ENCODE data around the gene ZNF273.
A peak's percentile ranks its signal among the peaks of the same experiment; 100 is the strongest.
"Not testable (repeated sequence)": the region's sequence is repeated elsewhere in the genome, so short reads cannot be mapped to it uniquely, and the experiment has no call there.

ZNF273 gene

DNA sequence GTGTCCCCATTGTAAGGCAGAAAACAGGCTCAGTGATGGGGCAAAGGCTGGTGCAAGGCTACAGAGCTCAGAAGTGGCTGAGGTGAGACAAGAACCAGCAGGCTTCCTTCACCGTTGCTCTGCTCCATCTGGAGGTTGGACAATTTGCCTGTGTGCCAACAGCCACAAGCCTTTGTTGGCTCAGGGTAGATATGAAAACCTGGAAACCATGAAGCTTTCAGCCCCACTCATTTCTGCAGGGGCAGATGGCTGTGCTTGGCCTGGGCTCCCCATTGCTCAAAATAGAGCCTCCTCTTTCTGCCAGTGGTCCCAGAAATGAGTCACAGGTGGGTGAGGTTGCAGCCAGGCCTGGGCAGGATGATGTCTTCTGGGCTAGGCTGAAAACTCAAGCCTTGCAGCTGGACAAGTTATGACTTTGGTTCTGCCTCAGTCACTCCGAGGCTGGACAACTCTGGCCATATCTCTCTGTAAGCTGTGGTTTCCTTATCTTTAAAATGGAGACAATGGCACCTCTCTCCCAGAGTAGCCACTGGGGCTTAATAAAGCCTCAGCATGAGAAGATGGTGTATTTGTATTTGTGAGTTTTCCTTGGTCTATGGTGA is 12.2 kb upstream of the ZNF273 start:
- peak; percentile 87 to 91 for DNase-seq

DNA sequence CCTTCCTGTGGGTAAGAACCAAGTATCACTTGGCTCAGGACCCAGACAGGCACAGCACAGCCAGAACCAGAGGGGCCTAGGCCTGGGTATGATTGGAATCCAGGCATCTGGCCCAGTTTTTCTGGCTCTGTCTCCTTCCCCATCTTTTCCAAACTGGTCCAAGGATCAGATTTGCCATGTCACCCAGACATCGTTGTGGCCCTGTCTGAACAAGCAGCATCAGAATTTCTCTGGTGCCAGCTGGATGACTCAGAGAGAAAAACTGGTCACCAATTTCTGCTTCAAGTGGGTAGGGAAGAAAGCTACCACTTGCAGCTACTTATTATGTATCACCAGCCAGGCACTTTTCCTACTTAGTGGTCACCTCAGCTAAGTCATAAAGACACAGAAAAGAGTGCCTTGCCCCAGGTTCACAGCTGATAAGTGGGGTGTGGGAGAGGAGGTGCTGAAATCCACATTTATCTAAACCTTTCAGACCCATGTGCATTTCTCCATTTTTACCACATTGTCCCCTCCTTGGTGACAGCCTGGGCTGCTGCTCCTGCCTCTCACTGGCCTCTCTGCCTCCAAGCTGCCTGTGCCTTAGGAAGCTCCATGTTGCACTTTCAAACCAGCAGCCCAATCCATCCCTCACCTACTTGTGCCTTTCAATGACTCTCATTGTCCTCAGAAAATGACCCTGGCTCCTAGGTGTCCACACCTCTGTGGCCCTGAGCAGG is 11.6 kb upstream of the ZNF273 start:
- DNase-seq = not testable (repeated sequence)

DNA sequence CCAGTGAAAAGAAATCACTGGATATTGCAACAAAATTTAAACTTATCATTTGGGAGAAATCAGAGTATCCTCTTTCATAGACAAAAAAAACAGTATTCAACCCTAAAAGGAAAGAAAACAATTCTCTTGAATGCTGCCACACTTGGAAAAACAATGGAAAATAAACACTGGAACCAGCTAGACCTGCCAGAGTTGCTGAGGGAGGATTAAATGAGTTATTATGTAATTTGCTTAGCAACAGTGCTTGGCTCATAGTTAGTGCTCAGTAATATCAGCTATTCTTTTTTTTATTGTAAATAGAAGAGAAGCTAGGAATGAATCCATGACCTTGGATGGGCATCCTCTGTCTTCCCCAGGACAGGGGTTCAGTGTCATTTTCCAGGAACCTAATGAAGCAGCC is 11.0 kb upstream of the ZNF273 start:
- no peak for DNase-seq

GRCh38 chr7:64892666-64893309 is 10.3 kb upstream of the ZNF273 start:
- DNase-seq = no peak

DNA sequence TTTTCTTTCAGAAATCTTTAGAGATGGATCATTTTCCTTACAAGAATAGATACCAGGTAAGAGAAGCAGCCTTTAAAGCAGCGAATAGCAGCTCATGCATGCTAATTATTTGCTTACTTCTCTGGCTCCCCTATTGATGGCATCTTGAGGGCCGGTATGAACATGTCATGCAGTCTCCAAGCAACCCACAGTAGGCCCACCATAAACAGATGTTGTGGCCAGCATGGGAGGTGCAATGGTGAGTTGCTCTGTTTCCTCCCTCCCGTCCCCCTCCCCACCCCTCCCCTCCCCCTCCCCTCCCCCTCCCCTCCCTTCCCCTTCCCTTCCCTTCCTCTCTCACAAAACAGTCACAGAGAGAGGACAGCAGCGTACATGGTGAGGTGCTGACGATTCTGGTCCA is 9.7 kb upstream of the ZNF273 start:
- no peak for DNase-seq

DNA sequence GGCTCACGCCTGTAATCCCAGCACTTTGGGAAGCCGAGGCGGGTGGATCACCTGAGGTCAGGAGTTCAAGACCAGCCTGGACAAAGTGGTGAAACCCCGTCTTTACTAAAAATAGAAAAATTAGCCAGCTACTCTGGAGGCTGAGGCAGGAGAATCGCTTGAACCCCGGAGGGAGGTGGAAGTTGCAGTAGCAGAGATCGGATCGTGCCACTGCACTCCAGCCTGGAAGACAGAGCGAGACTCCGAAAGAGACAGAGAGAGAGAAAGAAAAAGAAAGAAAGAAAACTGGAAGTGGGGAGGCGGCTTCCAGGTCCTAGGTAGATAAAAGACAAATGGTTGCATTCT is 640 bp upstream of the ZNF273 start:
- not testable (repeated sequence) for DNase-seq

DNA sequence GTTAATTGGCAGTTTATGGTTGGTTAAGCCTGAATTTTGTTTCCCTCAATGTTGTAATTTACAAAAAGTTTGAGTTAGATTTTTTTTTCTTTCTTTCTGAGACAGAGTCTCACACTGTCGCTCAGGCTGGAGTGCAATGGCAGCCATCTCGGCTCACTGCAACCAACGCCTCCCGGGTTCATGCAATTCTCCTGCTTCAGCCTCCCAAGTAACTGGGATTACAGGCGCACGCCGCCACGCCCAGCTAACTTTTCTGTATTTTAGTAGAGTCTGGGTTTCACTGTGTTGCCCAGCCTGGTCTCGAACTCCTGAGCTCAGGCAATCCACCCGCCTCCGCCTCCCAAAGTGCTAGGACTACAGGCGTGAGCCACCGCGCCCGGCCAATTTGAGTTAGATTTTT is 935 bp downstream of the ZNF273 start:
- no peak for DNase-seq

GRCh38 chr7:64905133-64905532 is 2.1 kb downstream of the ZNF273 start:
- DNase-seq = no peak

- no peak for DNase-seq
These were observed 2.5 kb downstream of the ZNF273 start for GRCh38 chr7:64905547-64905946.

GRCh38 chr7:64907641-64908326 is 4.7 kb downstream of the ZNF273 start:
- DNase-seq = no peak

DNA sequence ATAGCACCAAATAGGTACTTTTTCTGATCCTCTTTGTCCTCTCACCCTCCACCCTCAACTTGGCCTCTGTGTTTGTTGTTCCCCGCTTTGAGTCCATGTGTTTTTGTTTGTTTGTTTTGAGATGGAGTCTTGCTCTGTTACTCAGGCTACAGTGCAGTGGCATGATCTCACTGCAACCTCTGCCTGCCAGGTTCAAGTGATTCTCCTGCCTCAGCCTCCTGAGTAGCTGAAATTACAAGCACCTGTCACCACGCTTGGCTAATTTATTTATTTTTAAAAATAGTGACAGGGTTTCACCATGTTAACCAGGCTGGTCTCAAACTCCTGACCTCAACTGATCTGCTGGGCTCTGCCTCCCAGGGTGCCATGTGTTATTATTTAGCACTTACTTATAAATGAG is 5.3 kb downstream of the ZNF273 start:
- no peak for DNase-seq

DNA sequence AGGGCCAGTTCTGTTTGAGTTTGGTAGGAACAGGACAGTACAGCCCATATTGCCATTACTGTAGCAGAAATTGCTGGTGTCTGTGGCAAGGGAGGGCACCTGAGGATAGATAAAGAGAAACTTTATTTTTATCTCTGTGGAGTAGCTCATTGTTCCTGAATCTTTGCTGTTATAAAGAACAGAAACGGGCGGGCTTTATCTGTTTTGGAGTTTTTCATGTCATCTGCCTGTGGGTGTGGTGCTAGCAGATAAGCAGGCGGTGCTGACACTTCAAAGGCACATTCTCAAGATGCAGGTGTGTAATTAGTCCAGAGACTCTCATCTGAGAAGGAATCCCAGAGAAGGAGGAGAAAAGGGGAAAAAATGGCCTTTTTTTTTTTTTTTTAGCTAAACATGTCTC is 11.5 kb downstream of the ZNF273 start:
- DNase-seq = no peak

GRCh38 chr7:64915301-64915700 is 12.2 kb downstream of the ZNF273 start:
- not testable (repeated sequence) for DNase-seq

GRCh38 chr7:64928252-64929187 is 25.4 kb downstream of the ZNF273 start:
- not testable (repeated sequence) for DNase-seq

DNA sequence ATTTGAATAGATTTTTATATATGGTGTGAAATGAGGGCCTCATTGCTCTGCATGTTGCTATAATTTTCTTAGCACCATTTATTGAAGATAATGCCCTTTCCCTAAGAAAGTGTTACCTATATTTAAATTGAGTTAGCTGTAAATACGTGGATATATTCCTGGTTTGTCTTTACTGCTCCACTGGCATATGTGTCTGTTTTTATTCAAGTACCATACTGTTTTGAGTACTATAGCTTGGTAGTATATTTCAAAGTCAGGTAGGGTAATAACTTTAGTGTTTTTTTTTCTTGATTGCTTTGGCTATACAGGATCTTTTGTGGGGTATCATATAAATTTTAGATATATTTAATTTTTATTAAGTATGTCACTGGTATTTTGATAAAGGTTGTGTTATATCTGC is 31.4 kb downstream of the ZNF273 start:
- no peak for DNase-seq

- no peak for DNase-seq
These were observed 35.5 kb downstream of the ZNF273 start for GRCh38 chr7:64938540-64938939.

- DNase-seq = not testable (repeated sequence)
These were observed 36.9 kb downstream of the ZNF273 start for GRCh38 chr7:64940021-64940420.

- not testable (repeated sequence) for DNase-seq
These were observed 41.8 kb downstream of the ZNF273 start for GRCh38 chr7:64944667-64945502.

DNA sequence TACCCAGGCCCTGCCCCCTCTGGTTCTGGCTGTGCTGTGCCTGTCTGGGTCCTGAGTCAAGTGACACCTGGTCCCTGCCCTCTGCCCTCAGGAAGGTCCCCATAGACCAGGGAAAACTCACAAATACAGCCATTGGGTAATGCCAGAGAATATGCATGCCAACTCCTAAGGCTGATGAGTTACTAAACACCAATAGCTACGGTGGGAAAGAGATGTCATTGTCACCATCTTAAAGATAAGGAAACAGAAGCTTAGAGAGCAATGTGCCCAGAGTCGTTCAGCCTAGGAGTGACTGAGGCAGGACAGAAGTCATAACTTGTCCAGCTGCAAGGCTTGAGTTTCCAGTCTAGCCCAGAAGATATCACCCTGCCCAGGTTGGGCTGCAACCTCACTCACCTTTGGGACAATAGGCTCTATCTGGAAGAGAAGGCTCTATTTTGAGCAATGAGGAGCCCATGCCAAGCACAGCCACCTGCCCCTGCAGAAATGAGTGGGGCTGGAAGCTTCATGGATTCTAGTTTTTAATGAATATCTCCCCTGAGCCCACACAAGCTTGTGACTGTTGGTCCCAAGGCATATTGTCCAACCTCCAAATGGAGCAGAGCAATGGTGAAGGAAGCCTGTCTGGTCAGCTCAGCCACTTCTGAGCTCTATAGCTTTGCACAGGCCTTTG is 42.6 kb downstream of the ZNF273 start:
- no peak for DNase-seq

DNA sequence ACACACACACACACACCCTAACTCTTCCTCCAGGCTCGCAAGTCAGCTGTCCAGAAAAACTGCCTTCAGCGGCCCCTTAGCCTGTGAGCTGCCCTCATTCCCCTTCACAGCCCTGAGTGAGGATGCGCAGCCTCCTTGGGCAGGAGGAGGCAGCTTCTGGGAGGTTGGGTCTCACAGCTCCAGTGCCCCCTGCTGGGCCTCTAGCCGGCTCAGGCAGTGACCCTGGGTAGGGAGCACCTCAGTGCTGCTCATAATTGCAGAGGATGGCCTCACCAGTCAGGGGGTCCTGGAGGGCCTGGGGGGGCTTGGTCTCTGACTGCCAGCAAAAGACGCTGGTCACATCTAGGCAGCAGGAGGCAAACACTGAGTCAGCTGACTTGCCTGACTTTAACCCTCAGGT is 43.7 kb downstream of the ZNF273 start:
- DNase-seq = no peak
